ENCODE measurements around the gene FBXO48. TPM values are rescaled to one million over a fixed set of nuclear protein-coding genes. Genes with fewer than 3 reads are reported as not detected.

Gene FBXO48
- total RNA-seq, 1 donor from 2014 or later = 2.3 TPM

DNA sequence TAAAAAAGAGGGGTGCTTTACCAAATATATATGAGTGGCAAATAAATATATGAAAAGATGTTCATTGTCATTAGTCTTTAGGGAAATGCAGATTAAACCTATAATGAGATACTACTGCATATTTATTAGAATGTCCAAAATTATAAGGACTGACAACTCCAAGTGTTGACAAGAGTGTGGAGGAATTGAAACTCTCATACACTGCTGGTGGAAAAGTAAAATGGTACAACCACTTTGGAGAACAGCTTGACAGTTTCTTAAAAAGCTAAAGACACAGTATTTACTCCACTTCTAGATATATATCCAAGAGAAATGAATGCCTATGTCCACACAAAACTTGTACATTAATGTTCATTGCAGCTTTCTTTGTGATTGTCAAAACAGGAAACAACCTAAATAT, 51.6 kb downstream of the FBXO48 start:
- ATAC-seq (no peak), DNase-seq (no peak)
- Histone ChIP-seq H3K4me3 (no peak overlapping the region), H3K36me3 (no peaks in the 10 kb centered on the region), H3K4me1 (peaks cover 13% of the 10 kb centered on the region), H3K27me3 (ENCODE audit: low read depth) (no peaks in the 10 kb centered on the region), H3K9me3 (no peaks in the 10 kb centered on the region), H3K27ac (no peak overlapping the region)
- intact Hi-C loops (cut with DNase I) = no loop called here
- TF ChIP-seq, protein P1, sequence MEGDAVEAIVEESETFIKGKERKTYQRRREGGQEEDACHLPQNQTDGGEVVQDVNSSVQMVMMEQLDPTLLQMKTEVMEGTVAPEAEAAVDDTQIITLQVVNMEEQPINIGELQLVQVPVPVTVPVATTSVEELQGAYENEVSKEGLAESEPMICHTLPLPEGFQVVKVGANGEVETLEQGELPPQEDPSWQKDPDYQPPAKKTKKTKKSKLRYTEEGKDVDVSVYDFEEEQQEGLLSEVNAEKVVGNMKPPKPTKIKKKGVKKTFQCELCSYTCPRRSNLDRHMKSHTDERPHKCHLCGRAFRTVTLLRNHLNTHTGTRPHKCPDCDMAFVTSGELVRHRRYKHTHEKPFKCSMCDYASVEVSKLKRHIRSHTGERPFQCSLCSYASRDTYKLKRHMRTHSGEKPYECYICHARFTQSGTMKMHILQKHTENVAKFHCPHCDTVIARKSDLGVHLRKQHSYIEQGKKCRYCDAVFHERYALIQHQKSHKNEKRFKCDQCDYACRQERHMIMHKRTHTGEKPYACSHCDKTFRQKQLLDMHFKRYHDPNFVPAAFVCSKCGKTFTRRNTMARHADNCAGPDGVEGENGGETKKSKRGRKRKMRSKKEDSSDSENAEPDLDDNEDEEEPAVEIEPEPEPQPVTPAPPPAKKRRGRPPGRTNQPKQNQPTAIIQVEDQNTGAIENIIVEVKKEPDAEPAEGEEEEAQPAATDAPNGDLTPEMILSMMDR (IDR thresholded peaks at IDR 0.05) = no peak

DNA sequence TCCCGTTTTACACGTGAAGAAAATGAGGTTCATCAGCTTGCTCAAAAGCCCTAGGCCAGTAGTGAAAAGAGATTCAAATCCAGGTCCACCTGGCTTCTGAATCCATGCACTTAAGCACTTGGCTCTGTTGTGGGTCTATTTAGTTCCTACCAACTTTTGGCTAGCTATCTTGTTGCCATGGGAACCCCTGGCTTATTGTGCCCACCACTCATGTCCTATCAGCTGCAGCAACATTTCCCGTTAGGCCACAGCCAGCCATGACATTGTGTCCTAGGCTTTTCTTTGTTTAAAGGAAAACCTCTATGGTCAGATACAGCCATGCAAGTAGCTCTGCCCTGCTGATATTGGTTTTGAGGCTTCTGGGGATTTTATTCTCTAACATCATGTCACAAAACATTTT, 52.2 kb downstream of the FBXO48 start:
- no peak for DNase-seq
- H3K27me3 ChIP-seq (ENCODE audit: low read depth) = no peaks in the 10 kb centered on the region
- peaks cover 13% of the 10 kb centered on the region for H3K4me1 ChIP-seq
- TF ChIP-seq, protein P1 (IDR thresholded peaks at IDR 0.05) = no peak
- ATAC-seq = no peak
- H3K9me3 ChIP-seq = no peaks in the 10 kb centered on the region
- intact Hi-C loops (cut with DNase I) = no loop called here
- H3K36me3 ChIP-seq = no peaks in the 10 kb centered on the region
- no peak overlapping the region for H3K27ac ChIP-seq
- H3K4me3 ChIP-seq = no peak overlapping the region

DNA sequence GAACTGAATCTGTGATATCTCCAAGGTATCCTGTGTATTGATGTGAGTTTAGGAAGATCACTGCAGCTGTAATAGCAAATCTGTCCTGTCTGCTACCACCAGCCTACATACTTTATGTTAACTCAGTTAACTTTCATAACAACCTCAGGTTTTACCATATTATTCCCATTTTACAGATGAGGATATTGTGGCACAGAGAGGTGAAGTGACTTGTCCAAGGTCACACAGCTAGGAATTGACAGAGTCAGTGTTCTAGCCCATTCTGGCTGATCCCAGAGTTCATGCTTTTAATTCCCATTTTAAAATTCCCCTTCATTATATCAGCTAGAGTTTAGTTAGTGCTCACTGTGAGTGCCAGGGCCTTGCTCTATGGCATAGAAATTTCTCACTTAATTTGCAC, 52.6 kb downstream of the FBXO48 start:
- Histone ChIP-seq H3K27ac (no peak overlapping the region), H3K4me3 (no peak overlapping the region), H3K4me1 (peaks cover 13% of the 10 kb centered on the region), H3K9me3 (no peaks in the 10 kb centered on the region), H3K27me3 (ENCODE audit: low read depth) (no peaks in the 10 kb centered on the region), H3K36me3 (no peaks in the 10 kb centered on the region)
- DNase-seq (no peak), ATAC-seq (no peak)
- TF ChIP-seq, protein P1 (IDR thresholded peaks at IDR 0.05) = no peak
- intact Hi-C loops (cut with DNase I) = no loop called here

DNA sequence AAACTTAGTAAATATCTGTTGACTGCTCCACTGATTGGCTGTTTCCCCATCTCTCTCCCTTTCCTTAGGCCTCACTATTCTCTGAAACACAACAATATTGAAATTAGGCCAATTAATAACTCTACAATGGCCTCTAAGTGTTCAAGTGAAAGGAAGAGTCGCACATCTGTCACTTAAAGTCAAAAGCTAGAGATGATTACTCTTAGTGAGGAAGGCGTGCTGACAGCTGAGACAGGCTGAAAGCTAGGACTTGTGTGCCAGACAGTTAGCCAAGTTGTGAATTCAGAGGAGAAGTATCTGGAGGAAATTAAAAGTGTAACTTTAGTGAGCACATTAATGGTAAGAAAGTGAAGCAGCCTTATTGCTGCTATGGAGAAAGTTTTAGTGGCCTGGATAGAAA, 53.6 kb downstream of the FBXO48 start:
- H3K4me1 ChIP-seq = peaks cover 13% of the 10 kb centered on the region
- H3K27me3 ChIP-seq (ENCODE audit: low read depth) = no peaks in the 10 kb centered on the region
- H3K27ac ChIP-seq = no peak overlapping the region
- intact Hi-C loops (cut with DNase I) = no loop called here
- no peaks in the 10 kb centered on the region for H3K36me3 ChIP-seq
- DNase-seq = no peak
- ATAC-seq = no peak
- no peaks in the 10 kb centered on the region for H3K9me3 ChIP-seq
- H3K4me3 ChIP-seq = no peak overlapping the region
- TF ChIP-seq, protein P1 (IDR thresholded peaks at IDR 0.05) = no peak

DNA sequence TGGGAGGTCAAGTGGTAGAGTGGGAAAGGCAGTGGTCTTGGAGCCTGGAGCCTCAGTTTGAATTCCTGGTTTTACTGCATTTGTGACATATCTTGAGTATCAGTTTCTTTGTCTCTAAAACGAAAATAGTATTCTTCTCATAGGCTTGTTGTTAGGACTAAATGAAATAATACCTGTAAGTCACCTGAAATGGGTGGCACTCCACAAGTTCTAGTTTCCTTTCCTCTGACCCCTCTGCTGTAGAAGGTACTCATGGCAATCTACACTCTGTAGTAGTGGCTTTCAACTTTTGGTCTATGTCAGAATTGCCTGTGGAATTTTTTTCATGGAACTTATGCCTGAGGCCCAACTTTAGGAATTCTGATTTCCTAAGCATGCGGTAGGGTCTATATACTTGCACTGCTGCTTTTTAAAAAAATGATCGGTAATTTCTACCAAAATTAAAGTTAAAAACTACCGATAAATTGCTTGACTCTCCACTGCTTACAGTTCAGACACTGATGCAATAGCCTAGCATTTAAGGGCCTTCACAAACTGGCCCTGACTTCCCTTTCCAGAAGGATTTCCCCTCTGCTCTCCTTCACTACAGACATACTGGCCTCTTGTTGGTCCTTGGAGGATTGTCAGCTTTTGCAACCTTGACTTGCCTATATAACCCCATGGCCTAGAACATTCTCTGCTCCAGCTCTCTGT, 54.8 kb downstream of the FBXO48 start:
- ATAC-seq (peak; percentile 41 to 70), DNase-seq (no peak)
- Histone ChIP-seq H3K27ac (no peak overlapping the region), H3K36me3 (no peaks in the 10 kb centered on the region), H3K27me3 (ENCODE audit: low read depth) (no peaks in the 10 kb centered on the region), H3K4me1 (peaks cover 13% of the 10 kb centered on the region), H3K4me3 (no peak overlapping the region), H3K9me3 (no peaks in the 10 kb centered on the region)
- TF ChIP-seq, protein P1 (IDR thresholded peaks at IDR 0.05) = no peak
- intact Hi-C loops (cut with DNase I) = no loop called here
